Measurements from ENCODE around the gene NDUFB6. TPM values are rescaled to one million over a fixed set of nuclear protein-coding genes. Genes with fewer than 3 reads are reported as not detected.

Gene NDUFB6
- total RNA-seq, 1 donor, result 24.2 TPM

DNA sequence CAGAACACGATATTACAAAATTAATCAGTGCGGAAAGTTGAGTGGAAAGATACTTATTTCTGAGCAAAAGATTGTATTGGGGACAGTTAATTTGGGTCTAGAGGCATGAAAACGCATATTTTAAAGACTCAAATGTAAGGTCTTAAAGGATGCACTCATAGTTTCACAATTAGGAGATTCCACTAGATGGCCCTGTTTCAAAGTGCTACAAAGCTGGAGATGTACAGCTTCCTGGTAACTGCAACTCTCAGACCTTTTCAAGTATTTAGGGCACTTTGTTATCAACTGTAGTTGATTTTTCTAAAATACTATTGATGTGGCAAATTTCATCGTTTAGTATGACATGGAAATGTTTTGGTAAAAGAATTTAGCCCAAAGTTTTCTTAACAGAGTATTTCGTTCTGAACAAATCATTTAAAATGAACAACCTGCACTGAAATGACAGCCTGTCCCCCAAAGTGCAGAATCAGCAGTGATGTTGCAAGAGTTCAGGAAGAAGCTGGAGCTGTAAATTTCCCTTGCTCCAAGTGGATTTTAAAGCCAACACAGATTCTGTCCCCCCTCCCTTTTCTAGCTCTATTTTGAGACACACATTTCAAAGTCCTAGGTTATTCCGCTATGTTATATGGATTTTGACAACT is 16.2 kb upstream of the NDUFB6 start:
- Histone ChIP-seq H3K27me3 (ENCODE audit: insufficient read depth, low read length) (no peaks in the 10 kb centered on the region), H3K4me1 (ENCODE audit: insufficient read depth, low read length) (no peaks in the 10 kb centered on the region), H3K36me3 (ENCODE audit: insufficient read depth, low read length) (no peaks in the 10 kb centered on the region), H3K4me3 (ENCODE audit: insufficient read depth, low read length) (no peak overlapping the region), H2AFZ (ENCODE audit: low read length) (no peak overlapping the region), H3K27ac (ENCODE audit: low read depth, low read length) (no peak overlapping the region), H3K4me2 (ENCODE audit: insufficient read depth, low read length) (no peak overlapping the region), H4K20me1 (ENCODE audit: insufficient read depth, low read length) (no peaks in the 10 kb centered on the region), H3K9me3 (ENCODE audit: low read depth, low read length) (no peaks in the 10 kb centered on the region), H3K79me2 (ENCODE audit: insufficient read depth, low read length) (no peaks in the 10 kb centered on the region)
- peak; percentile 69 for DNase-seq (ENCODE audit: insufficient read length, low spot score, missing footprints)
- TF ChIP-seq, protein P1, sequence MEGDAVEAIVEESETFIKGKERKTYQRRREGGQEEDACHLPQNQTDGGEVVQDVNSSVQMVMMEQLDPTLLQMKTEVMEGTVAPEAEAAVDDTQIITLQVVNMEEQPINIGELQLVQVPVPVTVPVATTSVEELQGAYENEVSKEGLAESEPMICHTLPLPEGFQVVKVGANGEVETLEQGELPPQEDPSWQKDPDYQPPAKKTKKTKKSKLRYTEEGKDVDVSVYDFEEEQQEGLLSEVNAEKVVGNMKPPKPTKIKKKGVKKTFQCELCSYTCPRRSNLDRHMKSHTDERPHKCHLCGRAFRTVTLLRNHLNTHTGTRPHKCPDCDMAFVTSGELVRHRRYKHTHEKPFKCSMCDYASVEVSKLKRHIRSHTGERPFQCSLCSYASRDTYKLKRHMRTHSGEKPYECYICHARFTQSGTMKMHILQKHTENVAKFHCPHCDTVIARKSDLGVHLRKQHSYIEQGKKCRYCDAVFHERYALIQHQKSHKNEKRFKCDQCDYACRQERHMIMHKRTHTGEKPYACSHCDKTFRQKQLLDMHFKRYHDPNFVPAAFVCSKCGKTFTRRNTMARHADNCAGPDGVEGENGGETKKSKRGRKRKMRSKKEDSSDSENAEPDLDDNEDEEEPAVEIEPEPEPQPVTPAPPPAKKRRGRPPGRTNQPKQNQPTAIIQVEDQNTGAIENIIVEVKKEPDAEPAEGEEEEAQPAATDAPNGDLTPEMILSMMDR (IDR thresholded peaks at IDR 0.05; ENCODE audit: extremely low read depth, low read depth, low read length), result peak; percentile 62

DNA sequence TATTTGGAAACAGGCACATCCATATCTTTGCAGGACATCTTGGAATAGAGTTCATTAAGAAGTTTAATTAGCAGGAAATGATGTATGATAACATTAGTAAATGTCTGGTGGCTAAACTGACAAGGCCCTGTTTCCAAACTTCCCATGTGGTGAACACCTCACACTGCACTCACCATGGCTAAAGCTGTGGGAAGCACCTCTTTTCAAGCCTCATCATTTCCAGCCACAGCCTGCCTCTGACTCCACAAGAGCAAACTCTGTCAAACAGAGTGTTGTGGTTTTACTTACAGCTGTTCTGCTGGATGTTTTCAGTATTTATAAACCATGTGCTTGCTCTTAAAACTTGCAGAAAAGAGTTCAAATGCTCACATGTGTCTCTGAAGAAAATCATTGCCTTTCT is 14.9 kb upstream of the NDUFB6 start:
- H3K27me3 ChIP-seq (ENCODE audit: insufficient read depth, low read length), result no peaks in the 10 kb centered on the region
- no peaks in the 10 kb centered on the region for H3K79me2 ChIP-seq (ENCODE audit: insufficient read depth, low read length)
- no peak overlapping the region for H2AFZ ChIP-seq (ENCODE audit: low read length)
- no peaks in the 10 kb centered on the region for H3K4me1 ChIP-seq (ENCODE audit: insufficient read depth, low read length)
- TF ChIP-seq, protein P1 (IDR thresholded peaks at IDR 0.05; ENCODE audit: extremely low read depth, low read depth, low read length), result no peak
- H3K27ac ChIP-seq (ENCODE audit: low read depth, low read length), result no peak overlapping the region
- no peak overlapping the region for H3K4me3 ChIP-seq (ENCODE audit: insufficient read depth, low read length)
- no peaks in the 10 kb centered on the region for H3K9me3 ChIP-seq (ENCODE audit: low read depth, low read length)
- H3K4me2 ChIP-seq (ENCODE audit: insufficient read depth, low read length), result no peak overlapping the region
- H4K20me1 ChIP-seq (ENCODE audit: insufficient read depth, low read length), result no peaks in the 10 kb centered on the region
- DNase-seq (ENCODE audit: insufficient read length, low spot score, missing footprints), result no peak
- H3K36me3 ChIP-seq (ENCODE audit: insufficient read depth, low read length), result no peaks in the 10 kb centered on the region

DNA sequence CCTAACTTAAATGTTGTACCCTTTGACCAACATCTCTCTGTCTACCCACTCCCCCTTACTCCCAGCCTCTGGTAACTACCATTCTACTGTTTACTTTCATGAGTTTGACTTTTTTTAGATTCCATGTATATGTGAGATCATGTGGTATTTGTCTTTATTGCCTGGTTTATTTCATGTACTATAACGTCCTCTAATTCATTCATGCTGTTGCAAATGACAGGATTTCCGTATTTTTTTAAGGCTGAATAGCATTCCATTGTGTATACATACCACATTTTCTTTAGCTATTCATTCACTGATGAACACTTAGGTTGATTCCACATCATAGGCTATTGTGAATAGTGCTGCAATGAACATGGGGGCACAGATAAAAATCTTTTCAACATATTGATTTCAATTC is 11.8 kb upstream of the NDUFB6 start:
- no peaks in the 10 kb centered on the region for H4K20me1 ChIP-seq (ENCODE audit: insufficient read depth, low read length)
- H3K9me3 ChIP-seq (ENCODE audit: low read depth, low read length), result no peaks in the 10 kb centered on the region
- H3K4me2 ChIP-seq (ENCODE audit: insufficient read depth, low read length), result no peak overlapping the region
- no peak for DNase-seq (ENCODE audit: insufficient read length, low spot score, missing footprints)
- peaks cover 8% of the 10 kb centered on the region for H3K4me1 ChIP-seq (ENCODE audit: insufficient read depth, low read length)
- TF ChIP-seq, protein P1 (IDR thresholded peaks at IDR 0.05; ENCODE audit: extremely low read depth, low read depth, low read length), result no peak
- H3K27me3 ChIP-seq (ENCODE audit: insufficient read depth, low read length), result no peaks in the 10 kb centered on the region
- H3K4me3 ChIP-seq (ENCODE audit: insufficient read depth, low read length), result no peak overlapping the region
- H3K79me2 ChIP-seq (ENCODE audit: insufficient read depth, low read length), result no peaks in the 10 kb centered on the region
- H3K27ac ChIP-seq (ENCODE audit: low read depth, low read length), result no peak overlapping the region
- H3K36me3 ChIP-seq (ENCODE audit: insufficient read depth, low read length), result no peaks in the 10 kb centered on the region
- no peak overlapping the region for H2AFZ ChIP-seq (ENCODE audit: low read length)

DNA sequence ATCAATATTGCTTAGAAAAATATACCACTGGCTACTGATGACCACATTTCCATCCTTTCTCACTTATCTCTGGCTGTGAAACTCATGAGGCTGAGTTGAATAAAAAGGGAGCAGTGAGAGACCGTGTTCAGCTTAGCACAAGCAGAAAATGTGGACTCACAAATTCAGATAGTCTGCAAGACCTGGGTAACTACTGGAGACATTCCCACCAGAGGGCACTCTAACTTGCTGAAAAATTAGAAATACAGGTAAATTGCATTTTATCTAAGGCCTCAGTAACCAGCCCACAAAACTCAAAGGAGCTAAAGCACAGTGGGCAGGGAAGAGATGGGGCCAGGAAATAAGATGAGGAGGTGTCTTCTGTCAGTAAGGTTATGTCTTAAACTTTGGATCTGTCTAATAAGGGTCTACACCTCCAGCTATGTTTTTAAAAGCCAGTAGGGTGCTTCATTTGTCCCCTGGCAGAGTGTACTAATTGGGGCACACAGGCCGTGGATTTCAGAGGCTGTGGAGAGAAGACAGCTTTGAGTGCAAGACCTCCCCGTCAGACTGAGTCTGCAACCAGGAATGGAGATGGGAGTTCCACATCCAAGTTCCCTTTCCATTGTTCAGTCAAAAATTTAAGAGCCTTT is 8.7 kb upstream of the NDUFB6 start:
- H3K4me2 ChIP-seq (ENCODE audit: insufficient read depth, low read length), result no peak overlapping the region
- no peaks in the 10 kb centered on the region for H4K20me1 ChIP-seq (ENCODE audit: insufficient read depth, low read length)
- no peak overlapping the region for H3K27ac ChIP-seq (ENCODE audit: low read depth, low read length)
- H3K4me3 ChIP-seq (ENCODE audit: insufficient read depth, low read length), result no peak overlapping the region
- no peaks in the 10 kb centered on the region for H3K27me3 ChIP-seq (ENCODE audit: insufficient read depth, low read length)
- peaks cover 12% of the 10 kb centered on the region for H3K4me1 ChIP-seq (ENCODE audit: insufficient read depth, low read length)
- no peaks in the 10 kb centered on the region for H3K36me3 ChIP-seq (ENCODE audit: insufficient read depth, low read length)
- no peaks in the 10 kb centered on the region for H3K79me2 ChIP-seq (ENCODE audit: insufficient read depth, low read length)
- no peak for DNase-seq (ENCODE audit: insufficient read length, low spot score, missing footprints)
- TF ChIP-seq, protein P1 (IDR thresholded peaks at IDR 0.05; ENCODE audit: extremely low read depth, low read depth, low read length), result peak; percentile 65
- no peaks in the 10 kb centered on the region for H3K9me3 ChIP-seq (ENCODE audit: low read depth, low read length)
- H2AFZ ChIP-seq (ENCODE audit: low read length), result no peak overlapping the region

Data from osteoblast (primary cell).